HepG2 (cell line): ENCODE results near the gene MACROD2. TPM values are rescaled to one million over a fixed set of nuclear protein-coding genes. Genes with fewer than 3 reads are reported as not detected.
A peak's percentile ranks its signal among the peaks of the same experiment; 100 is the strongest.

Experiments used
- AHDC1 ChIP-seq: sonication (generic); formaldehyde crosslinking; IDR thresholded peaks from 2 replicates; pipeline ENCODE4 v1.5.1; 2020; ENCODE audit warnings: mild to moderate bottlenecking, missing genetic modification reagents, borderline replicate concordance
- ARID2 ChIP-seq: sonication (generic); formaldehyde crosslinking; IDR thresholded peaks from 2 replicates; pipeline ENCODE4 v1.8.1; 2022; ENCODE audit warnings: mild to moderate bottlenecking, missing genetic modification reagents, borderline replicate concordance
- CREB3 ChIP-seq: sonication (generic); formaldehyde crosslinking; IDR thresholded peaks from 2 replicates; pipeline ENCODE4 v1.5.0; 2020; ENCODE audit warnings: missing genetic modification reagents
- CSRNP2 ChIP-seq: sonication (generic); formaldehyde crosslinking; conservative IDR thresholded peaks from 2 replicates; pipeline ENCODE4 v1.8.0; 2022; ENCODE audit warnings: low read depth, missing genetic modification reagents
- DR1 ChIP-seq: sonication (generic); formaldehyde crosslinking; IDR thresholded peaks from 2 replicates; pipeline ENCODE4 v1.8.0; 2021; ENCODE audit warnings: mild to moderate bottlenecking, missing genetic modification reagents, inconsistent platforms
- ETV5 ChIP-seq: IDR thresholded peaks from 2 replicates; pipeline ENCODE4 v1.6.1; 2018; ENCODE audit warnings: missing biosample characterization, missing genetic modification reagents, inconsistent platforms, borderline replicate concordance
- HDAC2 ChIP-seq: sonication (generic); formaldehyde crosslinking; IDR thresholded peaks from 2 replicates; pipeline ENCODE4 v1.4.0; 2020; ENCODE audit warnings: missing genetic modification reagents
- HHEX ChIP-seq: IDR thresholded peaks from 2 replicates; pipeline ENCODE4 v1.6.1; 2016; ENCODE audit warnings: control low read depth
- IKZF4 ChIP-seq: sonication (generic); formaldehyde crosslinking; IDR thresholded peaks from 2 replicates; pipeline ENCODE4 v1.5.1; 2020; ENCODE audit warnings: borderline replicate concordance, mild to moderate bottlenecking, low read depth, missing genetic modification reagents; ENCODE audit errors: not compliant biosample characterization
- KLF9 ChIP-seq: IDR thresholded peaks from 2 replicates; pipeline ENCODE4 v1.6.1; 2016; ENCODE audit warnings: low read depth
- LBX2 ChIP-seq: sonication (generic); formaldehyde crosslinking; IDR thresholded peaks from 2 replicates; pipeline ENCODE4 v1.5.0; 2020; ENCODE audit warnings: missing genetic modification reagents, mild to moderate bottlenecking, borderline replicate concordance
- MLLT10 ChIP-seq: sonication (generic); formaldehyde crosslinking; IDR thresholded peaks from 2 replicates; pipeline ENCODE4 v1.4.0; 2020; ENCODE audit warnings: missing genetic modification reagents
- NR2F2 ChIP-seq: IDR thresholded peaks from 2 replicates; pipeline ENCODE4 v1.6.1; 2012; ENCODE audit warnings: low read depth, inconsistent platforms, borderline replicate concordance
- PHF8 ChIP-seq: sonication (generic); formaldehyde crosslinking; IDR thresholded peaks from 2 replicates; pipeline ENCODE4 v1.5.0; 2020; ENCODE audit warnings: missing genetic modification reagents
- PRDM4 ChIP-seq: sonication (generic); formaldehyde crosslinking; IDR thresholded peaks from 2 replicates; pipeline ENCODE4 v1.9.0; 2021; ENCODE audit warnings: missing genetic modification reagents, borderline replicate concordance
- SYNCRIP ChIP-seq: fragments of 200-400 bp; formaldehyde crosslinking; IDR thresholded peaks from 2 replicates; pipeline ENCODE4 v1.6.1; 2018; ENCODE audit warnings: mild to moderate bottlenecking, low read depth, low read length; ENCODE audit not compliant: insufficient read depth
- ZNF296 ChIP-seq: sonication (generic); formaldehyde crosslinking; conservative IDR thresholded peaks from 2 replicates; pipeline ENCODE4 v1.5.0; 2020; ENCODE audit warnings: mild to moderate bottlenecking, missing genetic modification reagents
- ZNF34 ChIP-seq: sonication (generic); formaldehyde crosslinking; IDR thresholded peaks from 2 replicates; pipeline ENCODE4 v1.4.0; 2020; ENCODE audit warnings: mild to moderate bottlenecking, missing genetic modification reagents, borderline replicate concordance
- ZNF367 ChIP-seq: sonication (generic); formaldehyde crosslinking; IDR thresholded peaks from 2 replicates; pipeline ENCODE4 v1.4.0; 2020; ENCODE audit warnings: missing genetic modification reagents, borderline replicate concordance
- ZNF816 ChIP-seq: sonication (generic); formaldehyde crosslinking; IDR thresholded peaks from 2 replicates; pipeline ENCODE4 v1.8.0; 2022; ENCODE audit warnings: missing genetic modification reagents, mild to moderate bottlenecking, borderline replicate concordance
- polyA plus RNA-seq, 8 experiments: library from polyadenylated mRNA; depleted of rRNA in 3 of 8; stranded (reverse) in 7 of 8; unstranded in 1 of 8; fragments of >200 nt; fragmentation: Illumina TruSeq in 4 of 8; extraction: Trizol in 4 of 8; gene quantifications; 2 replicates each; pipeline versions ENCODE4 v1.2.1 to v1.2.3, GENCODE V29; 2011 to 2016; ENCODE audit warnings: low read depth in 4 of 8, missing spikeins in 1 of 8, mixed read lengths in 1 of 8; ENCODE audit not compliant: insufficient read depth in 1 of 8
- total RNA-seq, 5 experiments: library from RNA; depleted of rRNA; stranded (reverse); fragments of >200 nt; fragmentation: Illumina TruSeq; extraction: Trizol; gene quantifications; 2 replicates each; pipeline ENCODE4 v1.2.3, GENCODE V29; 2016; ENCODE audit warnings: low read depth in 1 of 5

MACROD2 gene
- total and polyA plus RNA-seq, 2 of the 13 experiments (the other 11 are each of a cell fraction or from before 2014, with no cell fraction given), result 0.13 to 0.51 TPM

- TF ChIP-seq AHDC1 (peak; percentile 94; the same call in 1 of the 2 replicates), DR1 (CRISPR knock-in tag) (no peak), PHF8 (CRISPR knock-in tag) (no peak), CSRNP2 (CRISPR knock-in tag) (no peak), ETV5 (CRISPR knock-in tag) (peak; percentile 82; the same call in 1 of the 2 replicates), KLF9 (CRISPR knock-in tag) (no peak), ZNF34 (no peak), ZNF367 (no peak), LBX2 (CRISPR knock-in tag) (no peak), ARID2 (CRISPR knock-in tag) (no peak), MLLT10 (CRISPR knock-in tag) (no peak), ZNF816 (CRISPR knock-in tag) (no peak), IKZF4 (CRISPR knock-in tag) (no peak), NR2F2 (peak; percentile 94), HDAC2 (CRISPR knock-in tag) (peak; percentile 67), CREB3 (CRISPR knock-in tag) (no peak), HHEX (CRISPR knock-in tag) (peak; percentile 61; the same call in 1 of the 2 replicates), ZNF296 (CRISPR knock-in tag) (no peak), PRDM4 (CRISPR knock-in tag) (no peak), SYNCRIP (no peak)
These were observed 1163.2 kb downstream of the MACROD2 start (continued) for GRCh38 chr20:15158533-15158932.
